ENCODE results near the gene ESYT2.

ESYT2 gene

DNA sequence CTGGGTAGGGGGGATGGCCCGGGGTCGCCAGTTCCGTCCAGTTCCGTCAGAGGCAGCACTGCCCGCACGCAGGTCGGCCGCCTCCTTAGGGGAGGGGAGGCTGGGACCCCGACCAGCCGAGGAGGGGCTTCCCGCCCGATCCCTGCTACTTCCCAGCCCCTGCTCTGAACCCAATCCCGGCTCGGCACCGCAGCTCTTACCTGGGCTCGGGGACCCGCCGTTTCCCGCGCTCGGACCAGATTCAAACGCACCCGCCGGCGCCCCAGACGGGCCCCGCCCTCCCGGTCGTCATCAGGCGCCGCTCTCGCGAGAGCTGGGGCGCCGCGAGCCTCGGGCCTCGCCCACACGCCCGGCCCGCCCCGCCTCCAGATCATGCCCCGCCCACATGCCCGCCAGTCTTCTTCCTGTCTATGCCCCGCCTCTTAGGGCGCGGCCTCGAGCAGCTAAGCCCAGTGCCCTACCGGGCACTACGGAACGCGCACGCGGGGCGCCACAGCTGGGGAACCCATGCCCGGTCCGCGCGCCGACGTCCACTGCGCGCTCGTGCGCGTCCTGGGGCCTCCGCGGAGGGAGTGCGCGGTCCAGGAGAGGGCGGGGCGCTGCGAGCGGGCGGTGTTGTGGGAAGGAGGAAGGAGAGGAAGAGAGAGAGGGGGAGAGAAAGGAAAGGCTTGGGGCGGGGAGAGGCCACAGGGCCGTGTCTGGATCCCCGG, 124.6 kb downstream of the ESYT2 start, which contains the start of gene NCAPG2 (continued):
- TF ChIP-seq ZBTB7A (tag by site-specific recombination; IDR thresholded peaks at IDR 0.05; ENCODE audit: low read depth), result no peak
- peak; percentile 94 for TF ChIP-seq ZIC2 (tag by site-specific recombination; IDR thresholded peaks at IDR 0.05)
- 0 out of 2 replicates have a peak, but pooled peaks have one; percentile 9 for TF ChIP-seq ATF2 (tag by site-specific recombination; IDR thresholded peaks at IDR 0.05; ENCODE audit: low read depth)
- peak; percentile 64; the same call in 1 of the 2 replicates for TF ChIP-seq ZNF366 (tag by site-specific recombination; conservative IDR thresholded peaks at IDR 0.05)
- TF ChIP-seq, protein P1, sequence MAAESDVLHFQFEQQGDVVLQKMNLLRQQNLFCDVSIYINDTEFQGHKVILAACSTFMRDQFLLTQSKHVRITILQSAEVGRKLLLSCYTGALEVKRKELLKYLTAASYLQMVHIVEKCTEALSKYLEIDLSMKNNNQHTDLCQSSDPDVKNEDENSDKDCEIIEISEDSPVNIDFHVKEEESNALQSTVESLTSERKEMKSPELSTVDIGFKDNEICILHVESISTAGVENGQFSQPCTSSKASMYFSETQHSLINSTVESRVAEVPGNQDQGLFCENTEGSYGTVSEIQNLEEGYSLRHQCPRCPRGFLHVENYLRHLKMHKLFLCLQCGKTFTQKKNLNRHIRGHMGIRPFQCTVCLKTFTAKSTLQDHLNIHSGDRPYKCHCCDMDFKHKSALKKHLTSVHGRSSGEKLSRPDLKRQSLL (tag by site-specific recombination; IDR thresholded peaks at IDR 0.05), result no peak
- no peak for TF ChIP-seq ZNF138 (tag by site-specific recombination; IDR thresholded peaks at IDR 0.05; ENCODE audit: borderline replicate concordance)
- TF ChIP-seq ZNF488 (tag by site-specific recombination; IDR thresholded peaks at IDR 0.05), result no peak
- 0 out of 2 replicates have a peak, but pooled peaks have one; percentile 31 for TF ChIP-seq ZBTB44 (tag by site-specific recombination; IDR thresholded peaks at IDR 0.05)
- TF ChIP-seq KLF8 (tag by site-specific recombination; IDR thresholded peaks at IDR 0.05), result peak; percentile 97
- no peak for TF ChIP-seq ZNF175 (tag by site-specific recombination; IDR thresholded peaks at IDR 0.05)
- TF ChIP-seq ZNF473 (tag by site-specific recombination; IDR thresholded peaks at IDR 0.05), result no peak
- no peak for TF ChIP-seq ZNF132 (tag by site-specific recombination; IDR thresholded peaks at IDR 0.05; ENCODE audit: borderline replicate concordance)
- no peak for TF ChIP-seq ZNF585B (tag by site-specific recombination; IDR thresholded peaks at IDR 0.05)
- 0 out of 2 replicates have a peak, but pooled peaks have one; percentile 13 for TF ChIP-seq ZFP69B (tag by site-specific recombination; IDR thresholded peaks at IDR 0.05)
- no peak for TF ChIP-seq ZNF362 (tag by site-specific recombination; IDR thresholded peaks at IDR 0.05)
- no peak for TF ChIP-seq ZNF623 (tag by site-specific recombination; IDR thresholded peaks at IDR 0.05)
- no peak for TF ChIP-seq ZSCAN5A (tag by site-specific recombination; IDR thresholded peaks at IDR 0.05)
- no peak for TF ChIP-seq ZNF701 (tag by site-specific recombination; IDR thresholded peaks at IDR 0.05)
- TF ChIP-seq REPIN1 (tag by site-specific recombination; IDR thresholded peaks at IDR 0.05; ENCODE audit: low read depth), result no peak
- no peak for TF ChIP-seq SALL2 (tag by site-specific recombination; IDR thresholded peaks at IDR 0.05; ENCODE audit: borderline replicate concordance)
- TF ChIP-seq ZXDB (tag by site-specific recombination; IDR thresholded peaks at IDR 0.05), result peak; percentile 68; the same call in 1 of the 2 replicates
- no peak for TF ChIP-seq ZNF837 (tag by site-specific recombination; IDR thresholded peaks at IDR 0.05)
- TF ChIP-seq WT1 (tag by site-specific recombination; IDR thresholded peaks at IDR 0.05), result no peak
- no peak for TF ChIP-seq ZBTB21 (tag by site-specific recombination; IDR thresholded peaks at IDR 0.05)
- TF ChIP-seq BCL11B (tag by site-specific recombination; IDR thresholded peaks at IDR 0.05; ENCODE audit: low read depth), result no peak
- no peak for TF ChIP-seq ZSCAN23 (tag by site-specific recombination; IDR thresholded peaks at IDR 0.05)
- TF ChIP-seq ZNF555 (tag by site-specific recombination; conservative IDR thresholded peaks at IDR 0.05), result no peak
- TF ChIP-seq ZNF24 (tag by site-specific recombination; IDR thresholded peaks at IDR 0.05), result no peak
- peak; percentile 79 for TF ChIP-seq GLIS1 (tag by site-specific recombination; IDR thresholded peaks at IDR 0.05)
- TF ChIP-seq, protein P2, sequence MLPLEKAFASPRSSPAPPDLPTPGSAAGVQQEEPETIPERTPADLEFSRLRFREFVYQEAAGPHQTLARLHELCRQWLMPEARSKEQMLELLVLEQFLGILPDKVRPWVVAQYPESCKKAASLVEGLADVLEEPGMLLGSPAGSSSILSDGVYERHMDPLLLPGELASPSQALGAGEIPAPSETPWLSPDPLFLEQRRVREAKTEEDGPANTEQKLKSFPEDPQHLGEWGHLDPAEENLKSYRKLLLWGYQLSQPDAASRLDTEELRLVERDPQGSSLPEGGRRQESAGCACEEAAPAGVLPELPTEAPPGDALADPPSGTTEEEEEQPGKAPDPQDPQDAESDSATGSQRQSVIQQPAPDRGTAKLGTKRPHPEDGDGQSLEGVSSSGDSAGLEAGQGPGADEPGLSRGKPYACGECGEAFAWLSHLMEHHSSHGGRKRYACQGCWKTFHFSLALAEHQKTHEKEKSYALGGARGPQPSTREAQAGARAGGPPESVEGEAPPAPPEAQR (tag by site-specific recombination; IDR thresholded peaks at IDR 0.05), result no peak
- TF ChIP-seq ZNF354C (tag by site-specific recombination; IDR thresholded peaks at IDR 0.05; ENCODE audit: borderline replicate concordance, low read depth), result no peak
- no peak; the same call in 1 of the 2 replicates for TF ChIP-seq TCF7L2 (IDR thresholded peaks at IDR 0.05; ENCODE audit: borderline replicate concordance, low read depth, low read length)
